Panc1 (cell line): ENCODE results near the gene EDDM3A. TPM values are rescaled to one million over a fixed set of nuclear protein-coding genes. Genes with fewer than 3 reads are reported as not detected.

ENCODE experiments used
- ATAC-seq: fragments of 200-7000 bp; cut with Tn5 transposase; 2 replicates; pipeline ENCODE4 v1.9.1; 2020; ENCODE audit warnings: mild to moderate bottlenecking, moderate library complexity
- BruUV-seq: library from RNA; stranded (reverse); fragments of 400-500 nt; replicated peaks from 2 replicates; lab custom pipeline; 2021; lab: Mats Ljungman, UMichigan
- CTCF ChIA-PET: fragments of 300-600 bp; sonication (Branson Sonifier 250); formaldehyde crosslinking; loops from one replicate; lab custom pipeline; 2022; ENCODE audit warnings: antibody characterized with exemption; lab: Charles Lee
- POLR2A ChIA-PET: fragments of 300-600 bp; sonication (Branson Sonifier 250); formaldehyde crosslinking; loops from one replicate; lab custom pipeline; 2022; ENCODE audit warnings: antibody characterized with exemption; lab: Charles Lee
- DNase-seq: peaks from one replicate; pipeline ENCODE4 v3.0.0-alpha.2; 2010; ENCODE audit warnings: low read depth, low spot score
- H3K27ac ChIP-seq: 2 replicates; pipeline ENCODE4 v1.5.1; 2011; ENCODE audit warnings: mild to moderate bottlenecking, low read length, inconsistent platforms
- H3K27me3 ChIP-seq: fragments of 200-500 bp; sonication (Bioruptor generic); 2 replicates; pipeline ENCODE4 v1.6.0; 2014; ENCODE audit warnings: low read length, inconsistent platforms; ENCODE audit not compliant: control insufficient read depth, insufficient read depth
- H3K36me3 ChIP-seq: fragments of 200-500 bp; sonication (Bioruptor generic); 2 replicates; pipeline ENCODE4 v1.5.1; 2014; ENCODE audit warnings: inconsistent platforms, mild to moderate bottlenecking, low read length, moderate library complexity; ENCODE audit not compliant: control insufficient read depth, insufficient read depth
- H3K4me1 ChIP-seq: 2 replicates; pipeline ENCODE4 v1.5.1; 2011; ENCODE audit warnings: inconsistent platforms, mild to moderate bottlenecking, low read length, moderate library complexity; ENCODE audit not compliant: control insufficient read depth, insufficient read depth
- H3K4me3 ChIP-seq, 2 experiments: 2 replicates each; pipeline ENCODE4 v1.5.1; 2011 to 2012; ENCODE audit warnings: low read depth in 2 of 2, low read length in 2 of 2, mild to moderate bottlenecking in 2 of 2, inconsistent platforms in 1 of 2, moderate library complexity in 1 of 2
- H3K9me3 ChIP-seq: fragments of 200-500 bp; sonication (Bioruptor generic); 2 replicates; pipeline ENCODE4 v1.5.1; 2014; ENCODE audit warnings: low read depth, mild to moderate bottlenecking, inconsistent platforms, low read length, moderate library complexity; ENCODE audit not compliant: control insufficient read depth, insufficient read depth
- CTCF ChIP-seq: fragments of 450-650 bp; IDR thresholded peaks from 2 replicates; pipeline ENCODE4 v1.5.1; 2017; ENCODE audit warnings: mild to moderate bottlenecking
- POLR2AphosphoS5 ChIP-seq: IDR thresholded peaks from 2 replicates; pipeline ENCODE4 v1.6.1; 2012; ENCODE audit warnings: mild to moderate bottlenecking, low read depth, low read length, moderate library complexity
- REST ChIP-seq, 2 experiments: IDR thresholded peaks; 2 replicates each; pipeline ENCODE4 v1.6.1; 2011 to 2012; ENCODE audit warnings: low read depth in 2 of 2, control low read depth in 1 of 2, low read length in 1 of 2, mild to moderate bottlenecking in 1 of 2, moderate library complexity in 1 of 2; ENCODE audit not compliant: insufficient read depth in 1 of 2
- SIN3A ChIP-seq: IDR thresholded peaks from 2 replicates; pipeline ENCODE4 v1.6.1; 2012; ENCODE audit warnings: low read depth, mild to moderate bottlenecking, low read length, moderate library complexity, borderline replicate concordance; ENCODE audit not compliant: insufficient read depth
- TCF7L2 ChIP-seq: IDR thresholded peaks from 2 replicates; pipeline ENCODE4 v1.6.1; 2011; ENCODE audit warnings: mild to moderate bottlenecking, low read depth, low read length, inconsistent platforms
- in situ Hi-C: cut with HindIII; loops from 2 replicates; pipeline ENCODE4 v1.10.0; 2016; ENCODE audit warnings: low sequenced_read_pairs, low pct_unique_long_range_greater_than_20kb
- intact Hi-C: fragments of 100-400 bp; cut with micrococcal nuclease; formaldehyde crosslinking; loops from one replicate; pipeline ENCODE4 v1.10.0; 2022; ENCODE audit not compliant: unreplicated experiment
- total RNA-seq: library from RNA; stranded (reverse); gene quantifications from one replicate; pipeline ENCODE4 v1.2.1, GENCODE V29; 2021; ENCODE audit not compliant: unreplicated experiment

The EDDM3A gene
- total RNA-seq, 1 experiment from 2014 or later = not detected

DNA sequence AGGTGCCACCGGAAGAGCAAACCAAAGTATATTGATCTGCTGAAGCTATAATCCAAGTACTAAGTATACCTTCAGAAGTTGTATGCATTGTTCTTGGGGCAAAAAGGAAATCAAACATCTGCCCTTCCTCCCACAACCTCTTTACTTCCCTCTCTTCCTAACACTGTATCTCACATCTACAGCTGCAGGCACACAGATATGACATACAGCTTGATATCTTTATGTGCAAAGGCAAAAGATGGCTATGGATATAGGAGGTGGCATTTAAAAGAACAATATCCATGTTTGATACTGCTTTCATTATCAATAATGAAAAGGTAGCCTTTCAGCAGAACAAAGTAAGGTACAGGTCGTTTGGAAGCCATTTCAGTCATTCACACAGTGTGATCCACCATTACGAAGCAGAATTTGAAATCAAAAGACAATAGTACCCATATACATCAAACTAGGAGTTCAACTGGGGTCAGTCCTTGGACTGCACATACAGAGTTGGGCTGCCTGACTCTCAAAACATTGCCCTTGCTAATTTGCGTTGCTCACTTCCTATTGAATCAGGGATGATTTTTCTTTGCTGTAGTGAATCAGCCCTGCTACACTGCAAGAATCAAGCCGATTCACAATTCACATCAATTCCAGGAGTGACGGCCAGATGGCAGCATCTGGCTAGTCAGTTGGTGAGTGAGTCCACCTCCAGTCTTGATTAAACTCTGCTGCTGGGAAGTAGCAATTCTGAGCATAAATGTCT lies 48.2 kb upstream of the EDDM3A start:
- Histone ChIP-seq H3K27me3 (no peaks in the 10 kb centered on the region), H3K4me3 (no peak overlapping the region), H3K9me3 (no peaks in the 10 kb centered on the region), H3K4me1 (no peaks in the 10 kb centered on the region; the same call in 1 of the 2 replicates), H3K27ac (no peak overlapping the region), H3K36me3 (no peaks in the 10 kb centered on the region)
- ChIA-PET POLR2A (no interaction called here), CTCF (interaction anchor here (1.0 to 1.7 kb wide), 2 partner anchors 158 to 274 kb away, joined by 5 to 6 read pairs; no protein-coding TSS in a partner anchor)
- intact Hi-C loops (loop anchor here (2.0 to 5.0 kb wide), 2 partner anchors 157 to 275 kb away; no protein-coding TSS in a partner anchor), in situ Hi-C loops (no loop called here)
- TF ChIP-seq TCF7L2 (no peak), CTCF (peak; percentile 80)
- ATAC-seq = peak; percentile 92
- BruUV-seq = no TSS peak
- DNase-seq = peak; percentile 73

DNA sequence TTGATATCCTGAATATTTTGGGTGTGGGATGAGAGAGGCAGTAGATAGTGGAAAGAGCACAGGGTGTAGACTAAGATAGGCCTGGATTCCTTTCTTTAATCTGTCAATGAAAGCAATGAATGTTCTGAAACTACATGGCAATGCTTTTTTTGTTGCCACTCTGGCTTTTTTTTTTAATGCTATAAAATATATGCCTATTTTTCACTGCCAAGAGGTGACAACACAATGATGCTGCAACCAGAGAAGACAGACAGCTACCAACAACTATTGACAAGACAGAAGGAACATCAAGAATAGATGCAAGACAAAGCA lies 47.7 kb upstream of the EDDM3A start:
- TF ChIP-seq POLR2AphosphoS5 = no peak
- TF ChIP-seq CTCF = peak; percentile 51
- intact Hi-C loops (loop anchor here (5.0 kb wide), 1 partner anchor 274 kb away; no protein-coding TSS in a partner anchor), in situ Hi-C loops (no loop called here)
- no TSS peak for BruUV-seq
- Histone ChIP-seq H3K36me3 (no peaks in the 10 kb centered on the region), H3K27ac (no peak overlapping the region), H3K9me3 (no peaks in the 10 kb centered on the region), H3K4me3 (no peak overlapping the region), H3K27me3 (no peaks in the 10 kb centered on the region), H3K4me1 (no peaks in the 10 kb centered on the region; the same call in 1 of the 2 replicates)
- POLR2A ChIA-PET = no interaction called here
- no peak for ATAC-seq
- CTCF ChIA-PET = no interaction called here
- no peak for DNase-seq

GRCh38 chr14:20698934-20699333 lies 46.8 kb upstream of the EDDM3A start:
- intact Hi-C loops (loop anchor here (5.0 kb wide), 1 partner anchor 273 kb away; no protein-coding TSS in a partner anchor), in situ Hi-C loops (no loop called here)
- TF ChIP-seq TCF7L2 = no peak
- no peak for TF ChIP-seq REST (IDR thresholded peaks at IDR 0.05; ENCODE audit: insufficient read depth in 1 of 2, low read depth in 2 of 2, low read length in 1 of 2)
- no peak for TF ChIP-seq CTCF
- TF ChIP-seq POLR2AphosphoS5 = no peak
- no peak for TF ChIP-seq SIN3A
- H3K4me1 ChIP-seq = no peaks in the 10 kb centered on the region; the same call in 1 of the 2 replicates
- BruUV-seq = no TSS peak
- no peak overlapping the region for H3K27ac ChIP-seq
- ChIA-PET CTCF (no interaction called here), POLR2A (no interaction called here)
- no peaks in the 10 kb centered on the region for H3K36me3 ChIP-seq
- no peaks in the 10 kb centered on the region for H3K27me3 ChIP-seq
- no peak overlapping the region for H3K4me3 ChIP-seq
- no peak for ATAC-seq
- H3K9me3 ChIP-seq = no peaks in the 10 kb centered on the region
- no peak for DNase-seq
